IgD-negative memory B cell (primary cell): ENCODE measurements around the gene MAMDC4. TPM values are rescaled to one million over a fixed set of nuclear protein-coding genes. Genes with fewer than 3 reads are reported as not detected.

ENCODE experiments used
- H3K27ac Mint-ChIP-seq, 3 donors: one replicate each; pipeline ENCODE4 v1.8.0; 2020 to 2022; ENCODE audit warnings: mild to moderate bottlenecking in 3 of 3, mixed read lengths in 3 of 3, moderate library complexity in 1 of 3
- H3K27me3 Mint-ChIP-seq: one replicate; pipeline ENCODE4 v1.8.0; 2021; ENCODE audit warnings: mixed read lengths
- H3K36me3 Mint-ChIP-seq: one replicate; pipeline ENCODE4 v1.8.0; 2020; ENCODE audit warnings: mild to moderate bottlenecking, mixed read lengths
- H3K4me1 Mint-ChIP-seq, 3 donors: one replicate each; pipeline ENCODE4 v1.8.0; 2020 to 2022; ENCODE audit warnings: mixed read lengths in 3 of 3, mild to moderate bottlenecking in 1 of 3
- H3K4me3 Mint-ChIP-seq, 4 donors: one replicate each; pipeline ENCODE4 v1.8.0; 2020 to 2022; ENCODE audit warnings: mild to moderate bottlenecking in 4 of 4, mixed read lengths in 4 of 4, moderate library complexity in 3 of 4
- H3K9me3 Mint-ChIP-seq, 3 donors: one replicate each; pipeline ENCODE4 v1.8.0; 2020 to 2021; ENCODE audit warnings: mixed read lengths in 3 of 3, mild to moderate bottlenecking in 1 of 3
- polyA plus RNA-seq: library from polyadenylated mRNA; unstranded; fragments of 300-500 nt; fragmentation: Illumina TruSeq; gene quantifications from one replicate; pipeline ENCODE4 v1.2.3, GENCODE V29; 2021

Gene MAMDC4
- polyA plus RNA-seq, 1 donor from 2014 or later, result 0.11 TPM

- H3K27ac Mint-ChIP-seq, result peak within 1 kb of the TSS; percentile 86 to 97 (median 96)
Measured at GRCh38 chr9:136849038-136849959, 2.8 kb upstream of the MAMDC4 start, which contains the start of gene PHPT1. PHPT1 (plus strand) TSS chr9:136849409; CDS start chr9:136849431, 22 bp downstream.

DNA sequence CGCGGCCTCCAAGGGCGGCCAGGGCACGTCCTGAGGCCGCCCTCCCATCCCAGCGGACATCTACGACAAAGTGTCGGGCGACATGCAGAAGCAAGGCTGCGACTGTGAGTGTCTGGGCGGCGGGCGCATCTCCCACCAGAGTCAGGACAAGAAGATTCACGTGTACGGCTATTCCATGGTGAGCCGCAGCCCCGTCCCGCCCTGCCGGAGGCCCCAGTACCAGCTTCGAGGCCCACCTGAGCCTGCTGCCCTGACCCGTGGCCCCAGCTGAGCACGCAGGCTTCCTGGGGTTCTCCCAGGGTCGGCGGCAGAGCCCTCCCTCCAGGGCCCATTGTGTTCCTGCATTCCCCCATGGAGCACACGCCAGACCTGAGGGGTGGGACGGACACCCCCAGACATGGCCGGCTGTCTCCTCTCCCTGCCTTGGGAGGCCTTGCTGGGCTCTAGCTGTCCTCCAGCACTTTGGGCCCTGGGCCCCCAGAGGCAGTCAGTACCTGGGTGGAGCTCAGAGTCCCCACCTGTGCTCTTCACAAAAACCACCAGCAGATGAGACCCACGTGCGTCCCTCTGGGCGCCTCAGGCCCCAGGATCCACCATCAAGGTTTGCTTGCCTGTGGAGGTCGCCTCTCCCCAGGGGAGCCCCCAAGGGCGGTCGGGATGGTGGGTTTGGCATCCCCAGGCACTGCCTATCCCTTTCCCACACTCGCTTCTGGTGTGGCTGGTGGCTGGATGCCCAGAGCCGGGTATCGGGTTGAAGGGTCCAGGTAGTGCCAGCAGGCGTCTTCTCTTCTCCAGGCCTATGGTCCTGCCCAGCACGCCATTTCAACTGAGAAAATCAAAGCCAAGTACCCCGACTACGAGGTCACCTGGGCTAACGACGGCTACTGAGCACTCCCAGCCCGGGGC, 1.9 kb upstream of the MAMDC4 start:
- Mint-ChIP-seq H3K9me3 (peaks cover 0 to 2% (median 0%) of the 10 kb centered on the region in 3 donors), H3K27me3 (peaks cover 8% of the 10 kb centered on the region), H3K36me3 (no peaks in the 10 kb centered on the region), H3K27ac (peak overlapping the region in 2 of 3 donors; percentile 63 to 97), H3K4me1 (peaks cover 5% of the 10 kb centered on the region in 3 donors), H3K4me3 (peak overlapping the region; percentile 70 to 93 (median 76))

More at GRCh38 chr9:136849038-136849959, 2.8 kb upstream of the MAMDC4 start, which contains the start of gene PHPT1:
- Mint-ChIP-seq H3K36me3 (no peaks in the 10 kb centered on the region), H3K9me3 (peaks cover 0 to 2% (median 0%) of the 10 kb centered on the region in 3 donors), H3K4me3 (peak within 1 kb of the TSS; percentile 92 to 97 (median 95)), H3K27me3 (peaks cover 8% of the 10 kb centered on the region), H3K4me1 (peaks cover 5% of the 10 kb centered on the region in 3 donors)

GRCh38 chr9:136850866-136851775, 1.0 kb upstream of the MAMDC4 start:
- Mint-ChIP-seq H3K27me3 (peaks cover 8% of the 10 kb centered on the region), H3K36me3 (no peaks in the 10 kb centered on the region), H3K4me3 (peak overlapping the region in 3 of 4 donors; percentile 27 to 48 (median 39)), H3K4me1 (peaks cover 5% of the 10 kb centered on the region in 3 donors), H3K9me3 (peaks cover 0 to 2% (median 0%) of the 10 kb centered on the region in 3 donors), H3K27ac (peak overlapping the region in 1 of 3 donors; percentile 97)

GRCh38 chr9:136852664-136853595, 784 bp downstream of the MAMDC4 start:
- Mint-ChIP-seq H3K9me3 (peaks cover 0 to 2% (median 0%) of the 10 kb centered on the region in 3 donors), H3K27me3 (no peaks in the 10 kb centered on the region), H3K27ac (peak overlapping the region in 1 of 3 donors; percentile 35), H3K4me3 (no peak overlapping the region), H3K4me1 (peaks cover 1 to 5% (median 2%) of the 10 kb centered on the region in 3 donors), H3K36me3 (no peaks in the 10 kb centered on the region)

GRCh38 chr9:136853596-136854112, 1.5 kb downstream of the MAMDC4 start:
- H3K27me3 Mint-ChIP-seq, result no peaks in the 10 kb centered on the region
- peak overlapping the region in 1 of 4 donors; percentile 52 for H3K4me3 Mint-ChIP-seq
- H3K4me1 Mint-ChIP-seq, result peaks cover 0 to 5% (median 2%) of the 10 kb centered on the region in 3 donors
- H3K36me3 Mint-ChIP-seq, result no peaks in the 10 kb centered on the region
- peak overlapping the region in 1 of 3 donors; percentile 60 for H3K27ac Mint-ChIP-seq
- peaks cover 0 to 2% (median 0%) of the 10 kb centered on the region in 3 donors for H3K9me3 Mint-ChIP-seq

DNA sequence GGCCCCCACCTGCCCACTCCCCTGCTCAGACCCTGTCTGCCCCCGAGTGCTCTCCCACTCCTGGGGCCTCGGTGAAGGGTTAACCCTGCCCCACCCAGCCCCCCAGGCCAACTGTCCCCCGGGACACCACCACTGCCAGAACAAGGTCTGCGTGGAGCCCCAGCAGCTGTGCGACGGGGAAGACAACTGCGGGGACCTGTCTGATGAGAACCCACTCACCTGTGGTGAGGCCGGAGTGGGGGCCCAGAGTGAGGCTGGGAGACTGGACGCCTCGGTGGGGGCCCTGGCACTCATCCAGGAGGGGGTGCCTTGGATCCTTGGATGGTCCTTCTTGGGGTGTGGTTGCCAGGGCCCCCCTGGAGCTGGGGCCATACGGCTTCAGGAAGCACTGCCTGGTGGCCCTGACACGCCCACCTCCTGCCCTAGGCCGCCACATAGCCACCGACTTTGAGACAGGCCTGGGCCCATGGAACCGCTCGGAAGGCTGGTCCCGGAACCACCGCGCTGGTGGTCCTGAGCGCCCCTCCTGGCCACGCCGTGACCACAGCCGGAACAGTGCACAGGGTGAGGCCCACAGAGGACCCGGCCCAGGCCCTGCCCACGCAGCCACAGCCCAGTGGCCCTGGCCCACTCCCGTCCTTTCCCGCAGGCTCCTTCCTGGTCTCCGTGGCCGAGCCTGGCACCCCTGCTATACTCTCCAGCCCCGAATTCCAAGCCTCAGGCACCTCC, 2.1 kb downstream of the MAMDC4 start:
- no peaks in the 10 kb centered on the region for H3K27me3 Mint-ChIP-seq
- no peaks in the 10 kb centered on the region for H3K36me3 Mint-ChIP-seq
- H3K4me3 Mint-ChIP-seq, result peak overlapping the region in 1 of 4 donors; percentile 52
- peak overlapping the region in 1 of 3 donors; percentile 60 for H3K27ac Mint-ChIP-seq
- H3K9me3 Mint-ChIP-seq, result no peaks in the 10 kb centered on the region
- peaks cover 0 to under 1% (median 0%) of the 10 kb centered on the region in 3 donors for H3K4me1 Mint-ChIP-seq

- Mint-ChIP-seq H3K9me3 (no peaks in the 10 kb centered on the region), H3K27me3 (no peaks in the 10 kb centered on the region), H3K36me3 (no peaks in the 10 kb centered on the region), H3K4me1 (no peaks in the 10 kb centered on the region), H3K4me3 (no peak overlapping the region), H3K27ac (no peak overlapping the region)
Measured at GRCh38 chr9:136854842-136855460, 2.8 kb downstream of the MAMDC4 start.

- Mint-ChIP-seq H3K4me3 (no peak overlapping the region), H3K27ac (no peak overlapping the region), H3K36me3 (no peaks in the 10 kb centered on the region), H3K9me3 (no peaks in the 10 kb centered on the region), H3K27me3 (no peaks in the 10 kb centered on the region), H3K4me1 (peaks cover 0 to 3% (median 0%) of the 10 kb centered on the region in 3 donors)
Measured at GRCh38 chr9:136855461-136856078, 3.4 kb downstream of the MAMDC4 start.

GRCh38 chr9:136856079-136856476, 3.9 kb downstream of the MAMDC4 start:
- no peaks in the 10 kb centered on the region for H3K36me3 Mint-ChIP-seq
- H3K27me3 Mint-ChIP-seq, result no peaks in the 10 kb centered on the region
- no peak overlapping the region for H3K27ac Mint-ChIP-seq
- H3K4me3 Mint-ChIP-seq, result no peak overlapping the region
- peaks cover 0 to 3% (median 0%) of the 10 kb centered on the region in 3 donors for H3K4me1 Mint-ChIP-seq
- no peaks in the 10 kb centered on the region for H3K9me3 Mint-ChIP-seq

DNA sequence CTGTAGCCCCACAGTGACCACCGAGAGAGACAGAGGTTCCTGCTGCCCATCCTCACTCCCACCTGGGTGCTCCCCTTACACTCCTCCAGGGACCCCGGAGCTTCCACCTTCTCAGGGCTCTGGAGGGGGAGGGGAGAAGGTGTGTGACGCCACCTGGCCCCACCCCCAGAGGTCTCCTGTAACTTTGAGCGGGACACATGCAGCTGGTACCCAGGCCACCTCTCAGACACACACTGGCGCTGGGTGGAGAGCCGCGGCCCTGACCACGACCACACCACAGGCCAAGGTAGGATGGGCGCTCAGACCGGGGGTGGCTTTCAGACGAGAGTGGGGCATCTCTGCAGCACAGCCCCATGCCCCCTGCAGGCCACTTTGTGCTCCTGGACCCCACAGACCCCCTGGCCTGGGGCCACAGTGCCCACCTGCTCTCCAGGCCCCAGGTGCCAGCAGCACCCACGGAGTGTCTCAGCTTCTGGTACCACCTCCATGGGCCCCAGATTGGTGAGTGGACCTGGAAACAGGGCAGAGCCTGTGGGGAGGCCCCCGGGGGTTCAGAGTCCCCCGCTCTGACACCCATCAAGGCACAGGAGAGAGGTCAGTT, 4.5 kb downstream of the MAMDC4 start:
- Mint-ChIP-seq H3K27ac (no peak overlapping the region), H3K4me1 (peaks cover 0 to 3% (median 0%) of the 10 kb centered on the region in 3 donors), H3K27me3 (no peaks in the 10 kb centered on the region), H3K36me3 (no peaks in the 10 kb centered on the region), H3K4me3 (no peak overlapping the region), H3K9me3 (no peaks in the 10 kb centered on the region)

- Mint-ChIP-seq H3K36me3 (no peaks in the 10 kb centered on the region), H3K4me3 (no peak overlapping the region), H3K9me3 (no peaks in the 10 kb centered on the region), H3K4me1 (peaks cover 0 to 3% (median 0%) of the 10 kb centered on the region in 3 donors), H3K27ac (no peak overlapping the region), H3K27me3 (no peaks in the 10 kb centered on the region)
Measured at GRCh38 chr9:136857166-136857565, 5.0 kb downstream of the MAMDC4 start.
